GM12878 (cell line): ENCODE data around the gene RBM19. TPM values are rescaled to one million over a fixed set of nuclear protein-coding genes. Genes with fewer than 3 reads are reported as not detected.
A peak's percentile ranks its signal among the peaks of the same experiment; 100 is the strongest.

Experiments used
- ATAC-seq: fragments of 200-7000 bp; cut with Tn5 transposase; 3 replicates; pipeline ENCODE4 v1.9.1; 2020; ENCODE audit warnings: mild to moderate bottlenecking, moderate library complexity
- BruUV-seq: library from RNA; stranded (reverse); fragments of 400-500 nt; replicated peaks from 2 replicates; lab custom pipeline; 2021; lab: Mats Ljungman, UMichigan
- CTCF ChIA-PET: fragments of 300-600 bp; sonication (Branson Sonifier 250); formaldehyde crosslinking; extraction: SDS; loops from one replicate; lab custom pipeline; 2021; ENCODE audit warnings: inconsistent platforms; lab: Yijun Ruan, JAX
- POLR2A ChIA-PET: fragments of 350-600 bp; formaldehyde crosslinking; extraction: SDS; loops from one replicate; lab custom pipeline; 2021; ENCODE audit warnings: inconsistent platforms; lab: Charles Lee
- RAD21 ChIA-PET: fragments of 300-600 bp; sonication (Branson Sonifier 250); formaldehyde crosslinking; loops from one replicate; lab custom pipeline; 2023; ENCODE audit warnings: antibody characterized with exemption; ENCODE audit not compliant: unreplicated experiment; lab: Charles Lee
- SMC1A ChIA-PET: fragments of 300-600 bp; sonication (Branson Sonifier 250); formaldehyde crosslinking; loops from one replicate; lab custom pipeline; 2023; ENCODE audit not compliant: unreplicated experiment, uncharacterized antibody; lab: Charles Lee
- DNase-seq: peaks from one replicate; pipeline ENCODE4 v3.0.0-alpha.2; 2011; ENCODE audit warnings: low read depth, low spot score
- FAIRE-seq: peaks from 3 replicates; lab custom pipeline; 2011; peaks lifted over from hg19 to GRCh38; lab: Jason Lieb, UNC
- H2AFZ ChIP-seq: 2 replicates; pipeline ENCODE4 v1.6.0; 2011; ENCODE audit warnings: low read depth, low read length, control low read depth; ENCODE audit not compliant: control insufficient read depth
- H3K27ac ChIP-seq: 2 replicates; pipeline ENCODE4 v1.5.1; 2011; ENCODE audit warnings: control low read depth; ENCODE audit not compliant: control insufficient read depth, insufficient read depth
- H3K27me3 ChIP-seq, 2 experiments: replicated peaks in 1 of 2; 2 replicates each; pipeline versions ENCODE4 v1.6.0 to v1.6.1; 2011; ENCODE audit warnings: low read length in 1 of 2; ENCODE audit not compliant: control insufficient read depth in 2 of 2, insufficient read depth in 2 of 2
- H3K36me3 ChIP-seq, 2 experiments: 2 replicates each; pipeline ENCODE4 v1.5.1; 2011; ENCODE audit warnings: low read length in 1 of 2; ENCODE audit not compliant: control insufficient read depth in 2 of 2, insufficient read depth in 2 of 2
- H3K4me1 ChIP-seq: 2 replicates; pipeline ENCODE4 v1.6.1; 2011; ENCODE audit warnings: mild to moderate bottlenecking, low read length, moderate library complexity, mixed read lengths; ENCODE audit not compliant: control insufficient read depth, insufficient read depth
- H3K4me2 ChIP-seq: 2 replicates; pipeline ENCODE4 v1.6.0; 2011; ENCODE audit warnings: control low read depth; ENCODE audit not compliant: control insufficient read depth, insufficient read depth
- H3K4me3 ChIP-seq: fragments of 200-600 bp; sonication (generic); 2 replicates; pipeline ENCODE4 v1.5.1; 2016
- H3K79me2 ChIP-seq: 2 replicates; pipeline ENCODE4 v1.6.0; 2011; ENCODE audit warnings: low read length; ENCODE audit not compliant: control insufficient read depth, insufficient read depth
- H3K9ac ChIP-seq: 2 replicates; pipeline ENCODE4 v1.8.0; 2011; ENCODE audit warnings: low read length, control low read depth, mixed read lengths; ENCODE audit not compliant: control insufficient read depth, insufficient read depth
- H3K9me3 ChIP-seq: replicated peaks from 3 replicates; pipeline ENCODE4 v1.5.1; 2011; ENCODE audit warnings: mild to moderate bottlenecking, low read length; ENCODE audit not compliant: control insufficient read depth, insufficient read depth
- H4K20me1 ChIP-seq: 2 replicates; pipeline ENCODE4 v1.6.0; 2011; ENCODE audit not compliant: control insufficient read depth, insufficient read depth
- ATF7 ChIP-seq: fragments of 450-650 bp; IDR thresholded peaks from 2 replicates; pipeline ENCODE4 v1.6.1; 2016; ENCODE audit warnings: low read depth, mild to moderate bottlenecking
- CREM ChIP-seq: IDR thresholded peaks from 2 replicates; pipeline ENCODE4 v1.6.1; 2014; ENCODE audit warnings: antibody characterized with exemption, low read depth
- FOS ChIP-seq: IDR thresholded peaks from 3 replicates; pipeline ENCODE4 v1.6.1; 2011; ENCODE audit warnings: borderline replicate concordance; ENCODE audit not compliant: insufficient read length; ENCODE audit errors: extremely low read depth
- IKZF1 ChIP-seq: fragments of 450-650 bp; conservative IDR thresholded peaks from 2 replicates; pipeline ENCODE4 v1.6.1; 2017; ENCODE audit warnings: antibody characterized with exemption, mild to moderate bottlenecking
- IRF3 ChIP-seq: fragments of 450-650 bp; IDR thresholded peaks from 2 replicates; pipeline ENCODE4 v1.6.1; 2014; ENCODE audit warnings: mild to moderate bottlenecking
- JUND ChIP-seq: IDR thresholded peaks from 2 replicates; pipeline ENCODE4 v1.6.1; 2012; ENCODE audit warnings: low read depth, mild to moderate bottlenecking, low read length, improper control_type of control experiment, moderate library complexity
- MEF2A ChIP-seq: IDR thresholded peaks from 2 replicates; pipeline ENCODE4 v1.6.1; 2011; ENCODE audit warnings: low read depth, mild to moderate bottlenecking, low read length, moderate library complexity; ENCODE audit not compliant: insufficient read depth
- RAD51 ChIP-seq: fragments of 450-650 bp; IDR thresholded peaks from 2 replicates; pipeline ENCODE4 v1.6.1; 2016; ENCODE audit warnings: moderate library complexity, mild to moderate bottlenecking, inconsistent platforms
- REST ChIP-seq: IDR thresholded peaks from 2 replicates; pipeline ENCODE4 v1.6.1; 2012; ENCODE audit warnings: mild to moderate bottlenecking, low read depth, low read length
- SMC3 ChIP-seq: IDR thresholded peaks from 2 replicates; pipeline ENCODE4 v1.6.1; 2011; ENCODE audit warnings: low read length, improper control_type of control experiment, borderline replicate concordance
- SPI1 ChIP-seq: IDR thresholded peaks from 2 replicates; pipeline ENCODE4 v1.6.1; 2011; ENCODE audit warnings: low read depth, mild to moderate bottlenecking, low read length, moderate library complexity, borderline replicate concordance; ENCODE audit not compliant: insufficient read depth
- TBL1XR1 ChIP-seq: IDR thresholded peaks from 2 replicates; pipeline ENCODE4 v1.6.1; 2012; ENCODE audit warnings: low read depth, low read length, improper control_type of control experiment
- TCF3 ChIP-seq: IDR thresholded peaks from 2 replicates; pipeline ENCODE4 v1.6.1; 2012; ENCODE audit warnings: low read depth, mild to moderate bottlenecking, low read length, borderline replicate concordance; ENCODE audit not compliant: insufficient read depth
- YBX1 ChIP-seq: fragments of 450-650 bp; IDR thresholded peaks from 2 replicates; pipeline ENCODE4 v1.6.1; 2016; ENCODE audit warnings: antibody characterized with exemption
- YY1 ChIP-seq: IDR thresholded peaks from 2 replicates; pipeline ENCODE4 v1.6.1; 2011; ENCODE audit warnings: low read depth, mild to moderate bottlenecking, low read length
- ZBTB40 ChIP-seq: fragments of 450-650 bp; IDR thresholded peaks from 2 replicates; pipeline ENCODE4 v1.6.1; 2016; ENCODE audit warnings: mild to moderate bottlenecking, moderate library complexity, borderline replicate concordance
- ZNF622 ChIP-seq: fragments of 450-650 bp; IDR thresholded peaks from 2 replicates; pipeline ENCODE4 v1.6.1; 2017; ENCODE audit warnings: mild to moderate bottlenecking, inconsistent platforms
- WGBS: methylation state at CpG from one replicate; pipeline ENCODE4 v1.1.6; 2016; ENCODE audit warnings: low lambda C conversion rate; ENCODE audit not compliant: insufficient replicate concordance, insufficient coverage; ENCODE audit errors: missing lambda C conversion rate; 5-methylcytosine and 5-hydroxymethylcytosine counted together
- in situ Hi-C: fragments of 300-500 bp; cut with MboI; formaldehyde crosslinking; loops from 9 replicates; pipeline ENCODE4 v1.14.3; 2018; ENCODE audit warnings: mixed read lengths
- intact Hi-C: fragments of 100-400 bp; cut with micrococcal nuclease; formaldehyde crosslinking; loops from one replicate; pipeline ENCODE4 v1.14.2; 2022; ENCODE audit not compliant: unreplicated experiment
- polyA plus RNA-seq, 11 experiments: library from polyadenylated mRNA; depleted of rRNA in 4 of 11; unstranded in 6 of 11; stranded (reverse) in 5 of 11; fragments of >200 nt; fragmentation: Nextera tagmentation in 4 of 11; fragmentation: Illumina TruSeq in 1 of 11; extraction: Ambion mirVana in 4 of 11; extraction: Trizol in 1 of 11; gene quantifications; 1 replicate in 1 of 11; 2 replicates in 10 of 11; pipeline versions ENCODE4 v1.2.1 to v1.2.3, GENCODE V29; 2011 to 2016; ENCODE audit warnings: inconsistent platforms in 2 of 11, missing spikeins in 2 of 11, low read depth in 1 of 11
- total RNA-seq, 4 experiments: library from RNA; depleted of rRNA in 3 of 4; stranded (reverse); fragments of >200 nt in 3 of 4; fragmentation: Illumina TruSeq in 1 of 4; extraction: Trizol in 1 of 4; gene quantifications; 2 replicates each; pipeline versions ENCODE4 v1.2.1 to v1.2.3, GENCODE V29; 2013 to 2021

RBM19 gene
- total and polyA plus RNA-seq, 10 of the 15 experiments (the other 5 are each of a cell fraction or from before 2014, with no cell fraction given), result 4.2 to 42.9 (median 28.4) TPM

GRCh38 chr12:113962733-113963132 lies 3.4 kb downstream of the RBM19 start:
- H3K27me3 ChIP-seq, result no peaks in the 10 kb centered on the region
- DNase-seq (no peak), FAIRE-seq (no peak), ATAC-seq (no peak; the same call in 2 of the 3 replicates)
- ChIA-PET SMC1A (interaction anchor here (1.0 to 1.2 kb wide), 3 partner anchors 12 to 18 kb away, joined by 3 to 4 read pairs (median 3); no protein-coding TSS in a partner anchor), POLR2A (interaction anchor here (0.6 to 1.5 kb wide), 2 partner anchors 101 to 628 kb away, joined by 3 to 4 read pairs; no protein-coding TSS in a partner anchor), CTCF (interaction anchor here (1.5 kb wide), 1 partner anchor 546 kb away, joined by 7 read pairs; no protein-coding TSS in a partner anchor), RAD21 (interaction anchor here (1.0 to 1.2 kb wide), 2 partner anchors 18 to 35 kb away, joined by 3 to 4 read pairs; no protein-coding TSS in a partner anchor)
- no peaks in the 10 kb centered on the region for H4K20me1 ChIP-seq
- in situ Hi-C loops, result no loop called here
- H3K4me2 ChIP-seq, result peak overlapping the region; percentile 65
- H3K9me3 ChIP-seq, result no peaks in the 10 kb centered on the region
- peaks cover 17 to 23% of the 10 kb centered on the region in 2 experiments; a peak in 3 of 4 replicates for H3K36me3 ChIP-seq
- no peak overlapping the region for H3K4me3 ChIP-seq
- no peak overlapping the region for H3K9ac ChIP-seq
- peaks cover 15% of the 10 kb centered on the region for H3K79me2 ChIP-seq
- WGBS, result 78% methylated on average over 1 of the region's 1 CpG
- H3K4me1 ChIP-seq, result peaks cover 15% of the 10 kb centered on the region
- BruUV-seq, result no TSS peak
- peak overlapping the region; percentile 88 for H3K27ac ChIP-seq
- intact Hi-C loops, result no loop called here
- no peak overlapping the region for H2AFZ ChIP-seq
- no peak for TF ChIP-seq IRF3
- TF ChIP-seq SPI1, result no peak
- TF ChIP-seq REST, result no peak
- no peak for TF ChIP-seq YY1
- TF ChIP-seq ZBTB40, result no peak
- TF ChIP-seq FOS, result no peak
- TF ChIP-seq TBL1XR1, result no peak
- TF ChIP-seq TCF3, result no peak
- no peak for TF ChIP-seq YBX1
- no peak for TF ChIP-seq IKZF1
- no peak for TF ChIP-seq MEF2A
- TF ChIP-seq ZNF622, result no peak
- no peak for TF ChIP-seq SMC3
- no peak for TF ChIP-seq RAD51
- no peak for TF ChIP-seq ATF7
- no peak for TF ChIP-seq JUND
- TF ChIP-seq CREM, result no peak
